Body of pancreas (tissue), 4 donors: ENCODE data around the gene RNF111. TPM values are rescaled to one million over a fixed set of nuclear protein-coding genes. Genes with fewer than 3 reads are reported as not detected.

Experiments used
- ATAC-seq: fragments of 150-250 bp; one replicate; pipeline ENCODE4 v1.9.1; 2016
- DNase-seq, 4 donors: peaks; one replicate each; pipeline ENCODE4 v3.0.0-alpha.2; 2019
- H3K27ac ChIP-seq, 4 donors: fragments of 200-600 bp; sonication (generic); 1 replicate in 3 of 4; 2 replicates in 1 of 4; pipeline versions ENCODE4 v1.5.1 to v1.6.1; 2016 to 2019; ENCODE audit warnings: mild to moderate bottlenecking in 1 of 4, mixed read lengths in 1 of 4, moderate library complexity in 1 of 4
- H3K27me3 ChIP-seq, 2 donors: fragments of 200-600 bp; sonication (generic); one replicate each; pipeline ENCODE4 v1.6.0; 2016; ENCODE audit warnings: mild to moderate bottlenecking in 1 of 2
- H3K36me3 ChIP-seq, 2 donors: fragments of 200-600 bp; sonication (generic); replicated peaks in 1 of 2; 2 replicates each; pipeline ENCODE4 v1.5.1; 2016; ENCODE audit warnings: low read depth in 2 of 2; ENCODE audit not compliant: insufficient read depth in 1 of 2
- H3K4me1 ChIP-seq: fragments of 200-600 bp; sonication (generic); one replicate; pipeline ENCODE4 v1.6.0; 2016
- H3K4me3 ChIP-seq, 2 donors: fragments of 200-600 bp; sonication (generic); 1 replicate in 1 of 2; 2 replicates in 1 of 2; pipeline ENCODE4 v1.5.1; 2016 to 2019
- H3K9me3 ChIP-seq, 3 donors: fragments of 200-600 bp; sonication (generic); 1 replicate in 2 of 3; 2 replicates in 1 of 3; pipeline ENCODE4 v1.5.1; 2016
- POLR2A ChIP-seq, 3 donors: fragments of 450-650 bp; IDR thresholded peaks; one replicate each; pipeline ENCODE4 v1.6.1; 2016; ENCODE audit warnings: antibody characterized with exemption in 3 of 3, mild to moderate bottlenecking in 2 of 3
- WGBS, 2 donors: methylation state at CpG; one replicate each; pipeline ENCODE4 v1.1.5; 2017; 5-methylcytosine and 5-hydroxymethylcytosine counted together
- intact Hi-C: fragments of 100-400 bp; cut with DNase I; formaldehyde crosslinking; loops from one replicate; pipeline ENCODE4 v1.15.1; 2023
- total RNA-seq, 2 donors: library from RNA; depleted of rRNA; stranded (reverse); fragments of >200 nt; gene quantifications; one replicate each; pipeline ENCODE4 v1.1.0, GENCODE V29; 2016
- TF ChIP-seq, protein P1 (sequence below), 7 experiments: fragments of 450-650 bp in 4 of 7; fragments of 200-600 bp in 3 of 7; sonication (generic) in 3 of 7; IDR thresholded peaks; one replicate each; pipeline ENCODE4 v1.5.1; 2016 to 2019; ENCODE audit warnings: antibody characterized with exemption in 7 of 7

The RNF111 gene
- total RNA-seq = 10 to 100 TPM in 1 of 2 donors, 1 to 10 TPM in 1; 6.9 to 22.8 TPM

DNA sequence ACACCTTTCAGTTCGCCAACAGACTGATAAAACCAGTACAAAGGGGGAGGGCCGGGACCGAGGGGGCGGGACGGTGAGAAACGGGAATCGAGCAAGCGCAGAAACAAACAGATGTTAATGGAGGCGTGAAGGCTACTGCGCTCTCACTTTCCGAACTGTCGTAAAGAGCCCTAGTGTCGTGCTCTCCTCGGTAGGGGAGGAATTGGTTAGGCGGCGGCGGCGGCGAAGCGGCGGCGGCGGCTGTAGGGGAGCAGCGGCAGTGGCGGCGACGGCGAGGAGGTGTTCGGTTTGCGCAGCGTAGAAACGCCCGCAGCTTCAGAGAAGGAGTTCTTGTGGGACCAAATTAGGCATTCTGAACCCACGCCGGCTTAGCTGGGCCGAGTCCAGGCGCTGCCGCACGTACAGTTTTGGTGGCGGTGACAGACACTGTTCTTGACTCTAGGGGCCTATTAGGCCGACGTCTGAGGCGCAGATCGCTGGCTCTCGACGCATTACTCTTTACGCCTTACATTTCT lies at the start of gene RNF111:
Gene RNF111, plus strand, starts transcription at position 173 of the 515 bp plus-strand sequence. CDS start 43,160 bp downstream, outside the sequence.
- Histone ChIP-seq H3K4me3 (peak within 1 kb of the TSS; percentile 86 to 87), H3K27ac (peak within 1 kb of the TSS; percentile 74 to 97 (median 92)), H3K27me3 (no peaks in the 10 kb centered on the region), H3K9me3 (no peaks in the 10 kb centered on the region), H3K36me3 (no peaks in the 10 kb centered on the region), H3K4me1 (peaks cover 12% of the 10 kb centered on the region)
- 0 to 2% methylated on average over 43 to 47 of the region's 47 CpGs for WGBS, 2 donors
- DNase-seq = peak; percentile 89 to 96 (median 92)
- TF ChIP-seq POLR2A (IDR thresholded peaks at IDR 0.05) = peak; percentile 57 to 91 (median 89)
- TF ChIP-seq, protein P1, sequence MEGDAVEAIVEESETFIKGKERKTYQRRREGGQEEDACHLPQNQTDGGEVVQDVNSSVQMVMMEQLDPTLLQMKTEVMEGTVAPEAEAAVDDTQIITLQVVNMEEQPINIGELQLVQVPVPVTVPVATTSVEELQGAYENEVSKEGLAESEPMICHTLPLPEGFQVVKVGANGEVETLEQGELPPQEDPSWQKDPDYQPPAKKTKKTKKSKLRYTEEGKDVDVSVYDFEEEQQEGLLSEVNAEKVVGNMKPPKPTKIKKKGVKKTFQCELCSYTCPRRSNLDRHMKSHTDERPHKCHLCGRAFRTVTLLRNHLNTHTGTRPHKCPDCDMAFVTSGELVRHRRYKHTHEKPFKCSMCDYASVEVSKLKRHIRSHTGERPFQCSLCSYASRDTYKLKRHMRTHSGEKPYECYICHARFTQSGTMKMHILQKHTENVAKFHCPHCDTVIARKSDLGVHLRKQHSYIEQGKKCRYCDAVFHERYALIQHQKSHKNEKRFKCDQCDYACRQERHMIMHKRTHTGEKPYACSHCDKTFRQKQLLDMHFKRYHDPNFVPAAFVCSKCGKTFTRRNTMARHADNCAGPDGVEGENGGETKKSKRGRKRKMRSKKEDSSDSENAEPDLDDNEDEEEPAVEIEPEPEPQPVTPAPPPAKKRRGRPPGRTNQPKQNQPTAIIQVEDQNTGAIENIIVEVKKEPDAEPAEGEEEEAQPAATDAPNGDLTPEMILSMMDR (IDR thresholded peaks at IDR 0.05) = peak in 1 of 7 experiments; percentile 10
- intact Hi-C loops = no loop called here
- ATAC-seq = peak; percentile 98

DNA sequence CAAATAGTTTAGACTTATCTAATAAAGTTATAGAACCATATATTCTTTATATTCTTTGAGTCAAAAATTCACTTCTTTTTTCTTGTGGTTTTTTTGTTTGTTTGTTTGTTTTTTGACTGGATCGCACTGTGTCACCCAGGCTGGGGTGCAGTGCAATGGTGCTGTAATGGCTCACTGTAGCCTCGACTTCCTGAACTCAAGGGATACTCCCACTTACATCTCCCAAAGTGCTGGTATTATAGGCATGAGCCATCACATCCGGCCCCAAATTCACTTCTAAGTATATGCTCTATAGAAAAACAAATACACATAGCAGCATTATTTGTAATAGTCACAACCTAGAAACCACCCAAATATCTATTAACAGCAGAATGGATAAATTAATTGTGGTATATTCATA lies 40.3 kb upstream of the RNF111 start:
- ATAC-seq = no peak
- TF ChIP-seq POLR2A (IDR thresholded peaks at IDR 0.05) = no peak
- H3K36me3 ChIP-seq = no peaks in the 10 kb centered on the region
- intact Hi-C loops = no loop called here
- DNase-seq = no peak
- WGBS, 2 donors = 76 to 82% methylated on average over 3 of the region's 3 CpGs
- no peak overlapping the region for H3K27ac ChIP-seq
- H3K4me1 ChIP-seq = peaks cover 9% of the 10 kb centered on the region
- H3K27me3 ChIP-seq = no peaks in the 10 kb centered on the region
- no peaks in the 10 kb centered on the region for H3K9me3 ChIP-seq
- no peak overlapping the region for H3K4me3 ChIP-seq

DNA sequence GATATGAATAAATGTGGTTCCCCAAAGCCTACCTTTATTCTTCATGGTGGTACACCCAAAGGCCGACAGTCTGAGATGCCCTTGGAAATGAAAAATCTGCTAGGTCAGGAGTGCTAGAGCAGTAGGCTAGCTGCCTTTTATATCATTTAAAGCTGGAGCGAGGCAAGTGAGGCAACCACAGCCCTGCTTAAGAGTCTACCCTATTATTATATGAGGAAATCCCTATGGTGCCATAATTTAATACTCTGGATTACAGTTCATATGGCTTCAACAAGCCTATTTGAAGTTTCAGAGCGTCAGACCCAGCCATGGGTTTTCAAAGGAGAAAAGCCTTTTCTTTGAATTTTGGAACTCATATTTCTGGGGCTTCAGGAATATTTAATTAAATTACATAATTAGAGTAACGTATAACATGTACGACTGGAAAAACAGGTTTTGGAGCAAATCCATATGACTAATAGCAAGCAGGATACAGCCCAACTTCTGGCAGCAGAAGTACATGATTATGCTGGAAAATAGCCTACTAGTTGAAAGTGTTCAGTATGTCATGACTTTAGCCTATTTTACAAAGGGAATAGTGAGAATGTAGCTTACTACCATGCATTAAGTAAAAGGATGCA lies 36.0 kb upstream of the RNF111 start:
- H3K4me3 ChIP-seq = no peak overlapping the region
- no peaks in the 10 kb centered on the region for H3K27me3 ChIP-seq
- peak in 3 of 4 donors; percentile 11 to 53 (median 50) for DNase-seq
- intact Hi-C loops = no loop called here
- H3K36me3 ChIP-seq = no peaks in the 10 kb centered on the region
- TF ChIP-seq POLR2A (IDR thresholded peaks at IDR 0.05) = no peak
- TF ChIP-seq, protein P1 (IDR thresholded peaks at IDR 0.05) = no peak
- no peaks in the 10 kb centered on the region for H3K9me3 ChIP-seq
- ATAC-seq = peak; percentile 80
- H3K27ac ChIP-seq = peak overlapping the region in 2 of 4 donors; percentile 13 to 30
- H3K4me1 ChIP-seq = peaks cover 14% of the 10 kb centered on the region
- WGBS, 2 donors = 51 to 53% methylated on average over 5 of the region's 5 CpGs

DNA sequence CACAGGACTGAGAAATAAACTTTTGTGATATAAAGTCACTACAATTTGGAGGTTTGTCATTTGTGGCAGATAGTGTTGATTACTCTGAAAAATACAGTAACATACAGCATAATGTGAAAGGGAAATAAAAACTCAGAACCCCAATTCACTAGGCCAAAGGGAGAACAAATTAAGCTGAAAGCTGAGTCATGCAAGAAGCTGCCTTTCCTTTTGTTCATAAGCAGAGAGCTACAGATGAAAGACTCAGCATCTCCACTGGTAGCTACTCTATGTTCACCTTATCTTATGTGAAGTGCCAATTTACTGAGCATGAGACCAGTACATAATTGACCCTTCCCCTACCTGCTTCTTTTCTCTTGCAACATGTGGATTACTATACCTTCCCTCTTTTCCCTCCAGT lies 34.7 kb upstream of the RNF111 start:
- Histone ChIP-seq H3K4me3 (no peak overlapping the region), H3K4me1 (peaks cover 14% of the 10 kb centered on the region), H3K9me3 (no peaks in the 10 kb centered on the region), H3K27me3 (no peaks in the 10 kb centered on the region), H3K36me3 (no peaks in the 10 kb centered on the region), H3K27ac (no peak overlapping the region)
- TF ChIP-seq POLR2A (IDR thresholded peaks at IDR 0.05) = no peak
- TF ChIP-seq, protein P1 (IDR thresholded peaks at IDR 0.05) = no peak
- intact Hi-C loops = no loop called here
- DNase-seq (no peak), ATAC-seq (no peak)

DNA sequence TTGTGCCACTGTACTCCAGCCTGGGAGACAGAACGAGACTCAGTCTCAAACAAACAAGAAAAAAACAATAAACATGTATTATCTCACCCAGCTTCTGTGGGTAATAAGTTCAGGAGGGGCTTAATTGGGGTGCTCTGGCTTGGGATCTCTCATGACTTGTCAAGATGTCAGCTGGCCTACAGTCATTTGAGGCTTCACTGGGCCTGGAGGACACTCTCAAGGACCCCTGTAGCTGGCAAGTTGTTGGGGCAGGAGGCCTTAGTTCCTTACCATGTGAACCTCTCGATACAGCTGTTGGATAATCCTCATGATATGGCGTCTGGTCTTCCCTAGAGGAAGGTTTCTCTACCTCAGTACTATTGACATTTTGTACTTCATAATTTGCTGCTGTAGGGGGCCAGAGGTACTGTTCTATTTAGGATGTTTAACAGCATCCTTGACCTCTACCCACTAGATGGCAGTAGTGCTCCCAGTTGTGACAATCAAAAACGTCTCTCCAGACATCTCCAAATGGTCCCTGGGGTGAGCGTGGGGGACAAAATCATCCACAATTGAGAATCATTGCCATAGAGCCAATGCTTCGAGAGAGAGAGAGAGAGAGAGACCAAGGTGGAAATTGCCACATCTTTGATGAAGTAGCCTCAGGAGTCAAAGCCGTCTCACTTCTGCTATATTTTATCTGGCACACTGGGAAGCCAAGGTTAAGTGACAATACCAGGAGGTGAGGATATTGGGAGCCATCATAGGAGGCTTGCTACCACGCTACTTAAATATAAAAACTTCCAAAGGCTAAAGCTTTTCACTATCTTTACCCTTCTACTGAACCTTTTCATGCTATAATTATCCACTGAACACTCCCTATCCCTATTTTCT lies 30.1 kb upstream of the RNF111 start:
- Histone ChIP-seq H3K4me3 (no peak overlapping the region), H3K4me1 (peaks cover 3% of the 10 kb centered on the region), H3K9me3 (no peaks in the 10 kb centered on the region), H3K27me3 (no peaks in the 10 kb centered on the region), H3K27ac (no peak overlapping the region), H3K36me3 (no peaks in the 10 kb centered on the region)
- intact Hi-C loops = no loop called here
- WGBS, 2 donors = 19 to 30% methylated on average over 8 of the region's 8 CpGs
- no peak for TF ChIP-seq POLR2A (IDR thresholded peaks at IDR 0.05)
- TF ChIP-seq, protein P1 (IDR thresholded peaks at IDR 0.05) = peak; percentile 44 to 68 (median 58)
- peak; percentile 34 to 62 (median 44) for DNase-seq
- peak; percentile 64 for ATAC-seq
